ENCODE results near the gene FUT7.

Gene FUT7

GRCh38 chr9:137031904-137032640, at the start of gene FUT7:
TSS of gene FUT7 (minus strand) at chr9:137032088. CDS start at chr9:137031991, 97 bp downstream.
- DNase-seq (ENCODE audit: low read depth): no peak
- TF ChIP-seq, protein P1, sequence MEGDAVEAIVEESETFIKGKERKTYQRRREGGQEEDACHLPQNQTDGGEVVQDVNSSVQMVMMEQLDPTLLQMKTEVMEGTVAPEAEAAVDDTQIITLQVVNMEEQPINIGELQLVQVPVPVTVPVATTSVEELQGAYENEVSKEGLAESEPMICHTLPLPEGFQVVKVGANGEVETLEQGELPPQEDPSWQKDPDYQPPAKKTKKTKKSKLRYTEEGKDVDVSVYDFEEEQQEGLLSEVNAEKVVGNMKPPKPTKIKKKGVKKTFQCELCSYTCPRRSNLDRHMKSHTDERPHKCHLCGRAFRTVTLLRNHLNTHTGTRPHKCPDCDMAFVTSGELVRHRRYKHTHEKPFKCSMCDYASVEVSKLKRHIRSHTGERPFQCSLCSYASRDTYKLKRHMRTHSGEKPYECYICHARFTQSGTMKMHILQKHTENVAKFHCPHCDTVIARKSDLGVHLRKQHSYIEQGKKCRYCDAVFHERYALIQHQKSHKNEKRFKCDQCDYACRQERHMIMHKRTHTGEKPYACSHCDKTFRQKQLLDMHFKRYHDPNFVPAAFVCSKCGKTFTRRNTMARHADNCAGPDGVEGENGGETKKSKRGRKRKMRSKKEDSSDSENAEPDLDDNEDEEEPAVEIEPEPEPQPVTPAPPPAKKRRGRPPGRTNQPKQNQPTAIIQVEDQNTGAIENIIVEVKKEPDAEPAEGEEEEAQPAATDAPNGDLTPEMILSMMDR (IDR thresholded peaks at IDR 0.05; ENCODE audit: low read depth, low read length, missing control alignments): no peak
- no peak within 1 kb of the TSS; the same call in 1 of the 2 replicates for H3K4me3 ChIP-seq (ENCODE audit: low read depth, low read length)

DNA sequence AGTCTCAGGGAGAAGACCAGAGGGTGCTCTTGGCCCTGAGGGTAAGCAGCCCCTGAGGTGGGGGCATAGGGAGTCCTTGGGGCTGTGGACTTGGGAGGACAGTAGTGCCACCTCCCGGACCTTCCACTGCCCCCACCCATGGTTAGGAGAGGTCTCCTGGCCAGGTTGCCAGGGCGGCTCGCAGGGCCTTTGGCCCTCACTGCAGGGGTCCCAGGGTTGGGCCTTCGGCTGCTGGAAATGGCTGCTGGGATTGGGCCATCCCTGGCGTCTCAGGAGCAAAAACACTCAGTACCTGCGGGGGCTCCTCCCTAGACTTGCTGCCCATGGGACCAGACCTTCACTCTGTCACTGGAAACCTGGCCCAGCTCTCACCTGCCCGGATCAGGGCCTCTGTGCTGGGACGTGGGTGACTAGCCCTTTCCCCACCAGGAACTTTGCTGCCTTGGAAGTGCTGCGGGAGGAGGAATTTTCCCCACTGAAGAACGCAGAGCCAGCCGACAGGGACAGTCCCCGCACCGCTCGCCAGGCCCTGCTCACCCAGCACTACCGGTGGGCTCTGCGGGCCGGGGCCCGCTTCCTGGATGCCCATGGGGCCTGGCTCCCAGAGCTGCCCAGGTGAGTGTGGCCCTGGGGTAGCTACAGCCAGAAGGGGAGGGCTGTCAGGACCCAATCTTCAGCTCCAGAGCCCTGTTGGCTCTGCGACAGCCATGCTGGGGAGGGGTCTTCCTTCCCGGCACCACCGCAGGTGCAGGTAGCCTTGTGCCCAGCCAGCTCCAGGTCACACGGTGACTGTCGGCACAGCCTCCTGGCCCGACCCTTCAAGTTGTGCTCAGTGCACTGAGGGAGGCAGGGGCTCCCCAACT, 48.6 kb upstream of the FUT7 start:
- no peak for DNase-seq (ENCODE audit: low read depth)
- H3K4me3 ChIP-seq (ENCODE audit: low read depth, low read length): no peak overlapping the region
- TF ChIP-seq, protein P1 (IDR thresholded peaks at IDR 0.05; ENCODE audit: low read depth, low read length, missing control alignments): no peak

DNA sequence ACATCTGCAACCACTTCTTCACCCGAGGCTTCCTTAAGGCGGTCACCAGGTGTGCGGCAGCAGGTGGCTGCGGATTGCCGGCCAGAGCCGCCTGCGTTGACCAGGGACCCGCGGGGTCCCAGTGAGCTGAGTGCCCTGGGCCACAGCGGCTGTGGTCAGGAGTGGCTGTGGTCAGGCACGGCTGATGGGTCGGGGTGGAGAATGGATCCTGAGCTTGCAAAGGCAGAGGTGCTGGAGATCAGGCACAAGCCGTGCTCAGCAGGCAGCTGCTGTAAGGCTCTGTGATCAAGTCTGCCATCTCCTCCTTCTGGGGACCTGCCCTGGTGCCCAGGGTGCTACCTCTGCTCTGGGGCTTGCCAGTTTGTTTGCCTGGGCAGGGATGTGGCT, 47.5 kb upstream of the FUT7 start:
- no peak for DNase-seq (ENCODE audit: low read depth)
- TF ChIP-seq, protein P1 (IDR thresholded peaks at IDR 0.05; ENCODE audit: low read depth, low read length, missing control alignments): no peak
- H3K4me3 ChIP-seq (ENCODE audit: low read depth, low read length): no peak overlapping the region

- TF ChIP-seq, protein P1 (IDR thresholded peaks at IDR 0.05; ENCODE audit: low read depth, low read length, missing control alignments): no peak
- H3K4me3 ChIP-seq (ENCODE audit: low read depth, low read length): peak overlapping the region; percentile 86; the same call in 1 of the 2 replicates
- no peak for DNase-seq (ENCODE audit: low read depth)
Measured at GRCh38 chr9:137078701-137079400, 47.0 kb upstream of the FUT7 start.

- no peak for DNase-seq (ENCODE audit: low read depth)
- peak overlapping the region; percentile 86 for H3K4me3 ChIP-seq (ENCODE audit: low read depth, low read length)
- TF ChIP-seq, protein P1 (IDR thresholded peaks at IDR 0.05; ENCODE audit: low read depth, low read length, missing control alignments): no peak
Measured at GRCh38 chr9:137077758-137078693, 46.1 kb upstream of the FUT7 start.
